ENCODE measurements around the gene AMBP. TPM values are rescaled to one million over a fixed set of nuclear protein-coding genes. Genes with fewer than 3 reads are reported as not detected.

The AMBP gene
- polyA plus RNA-seq, 4 donors = 1.1 to 28.3 (median 1.6) TPM

DNA sequence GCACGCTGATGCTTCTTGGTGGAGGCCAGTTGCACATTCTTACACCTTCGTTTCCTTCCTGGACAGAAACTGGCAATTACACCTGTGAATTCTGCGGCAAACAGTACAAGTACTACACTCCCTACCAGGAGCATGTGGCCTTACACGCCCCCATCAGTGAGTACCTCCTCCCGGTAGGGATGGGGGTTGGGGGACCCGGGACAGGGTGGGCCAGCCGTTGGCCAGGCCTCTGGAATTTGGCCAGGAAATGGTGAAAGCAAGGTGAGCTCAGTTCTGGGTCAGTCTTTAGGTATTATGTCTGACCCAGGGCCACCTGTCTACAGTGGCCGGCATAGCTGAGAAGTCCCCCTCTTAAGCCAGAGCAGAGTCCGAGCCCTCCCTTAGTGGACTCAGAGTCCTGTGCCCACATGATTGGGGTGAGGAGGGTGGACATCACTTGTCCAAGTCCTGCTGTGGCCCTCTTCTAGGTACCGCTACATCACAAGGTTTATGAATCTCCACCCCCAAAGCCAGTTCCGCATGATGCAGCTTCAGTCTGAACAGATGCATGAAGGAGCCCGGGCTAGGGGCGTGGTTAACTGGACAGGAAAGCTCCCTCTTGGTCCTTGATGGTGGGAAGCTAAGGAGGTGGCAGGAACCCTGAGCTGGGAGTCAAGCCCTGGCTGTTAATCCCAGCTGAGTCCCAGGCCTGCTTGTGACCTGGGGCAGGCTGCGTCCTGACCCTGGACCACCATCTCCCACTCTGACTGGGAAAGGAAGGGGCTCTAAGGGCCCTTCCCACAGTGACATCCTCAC, 61.3 kb downstream of the AMBP start:
- DNase-seq (ENCODE audit: low read depth in 4 of 4, low spot score in 2 of 4) = no peak

- no peak for DNase-seq (ENCODE audit: low read depth in 4 of 4, low spot score in 2 of 4)
These were observed 62.0 kb downstream of the AMBP start for GRCh38 chr9:114016101-114016500.

DNA sequence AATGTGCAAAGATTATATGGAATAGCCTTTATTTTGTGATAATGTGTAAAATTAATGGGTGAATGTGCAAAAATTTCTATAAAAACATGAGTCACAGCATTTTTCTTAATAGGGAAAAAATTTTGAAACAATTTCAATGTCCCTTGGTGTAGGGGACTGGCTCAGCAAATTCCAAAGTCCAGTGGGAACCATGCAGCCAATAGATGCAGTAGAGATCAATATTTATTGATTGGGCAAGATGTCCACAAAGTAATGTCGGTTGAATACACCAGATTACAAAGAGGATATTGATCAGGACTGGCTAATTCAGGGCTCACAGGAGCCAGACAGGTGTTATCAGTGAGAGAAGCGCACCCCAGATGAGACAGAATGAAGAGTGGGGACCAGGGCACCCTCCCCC, 62.5 kb downstream of the AMBP start:
- DNase-seq (ENCODE audit: low read depth in 4 of 4, low spot score in 2 of 4) = no peak

- no peak for DNase-seq (ENCODE audit: low read depth in 4 of 4, low spot score in 2 of 4)
These were observed 64.1 kb downstream of the AMBP start for GRCh38 chr9:114014044-114014443.

DNA sequence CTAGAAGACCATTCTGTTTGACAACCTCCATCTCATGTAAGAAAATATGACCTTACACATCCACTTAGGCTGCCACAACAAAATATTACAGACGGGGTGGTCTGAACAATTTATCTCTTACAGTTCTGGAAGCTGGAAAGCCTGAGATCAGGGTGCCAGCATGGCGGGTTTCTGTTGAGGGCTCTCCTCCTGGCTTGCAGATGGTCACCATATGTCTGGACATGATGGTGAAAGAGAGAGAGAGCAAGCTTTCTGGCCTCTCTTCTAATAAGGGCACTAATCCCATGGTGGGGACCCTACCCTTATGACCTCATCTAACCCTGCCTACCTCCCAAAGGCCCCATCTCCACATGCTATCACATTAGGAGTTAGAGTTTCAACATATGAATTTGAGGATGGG, 66.0 kb downstream of the AMBP start:
- DNase-seq (ENCODE audit: low read depth in 4 of 4, low spot score in 2 of 4) = no peak

GRCh38 chr9:114011313-114011712, 66.8 kb downstream of the AMBP start:
- DNase-seq (ENCODE audit: low read depth in 4 of 4, low spot score in 2 of 4) = no peak

Other genes starting within 250 kb of the AMBP start
- 10 to 100 TPM; 38.6 to 49.7 (median 41.8) TPM for gene ZNF618, start 202.0 kb downstream of the AMBP start, polyA plus RNA-seq (ENCODE audit: insufficient read length in 4 of 4)
- 100 to 1,000 TPM; 143 to 253 (median 198) TPM for gene KIF12, start 21.0 kb upstream of the AMBP start, polyA plus RNA-seq (ENCODE audit: insufficient read length in 4 of 4)
- gene COL27A1, start 77.2 kb upstream of the AMBP start, polyA plus RNA-seq (ENCODE audit: insufficient read length in 4 of 4) = 10 to 100 TPM; 27.1 to 57.4 (median 42.7) TPM
- gene ORM1, start 244.8 kb upstream of the AMBP start, polyA plus RNA-seq (ENCODE audit: insufficient read length in 4 of 4) = 1 to 10 TPM in 1 of 4 donors, under 1 TPM in 2, not detected in 1; 0.25 to 2.3 (median 0.25) TPM

All from left renal cortex interstitium (tissue), 4 donors.